Thyroid gland (tissue), 4 donors: ENCODE results near the gene MYOF.

Experiments
- POLR2A ChIP-seq, 2 donors: fragments of 450-650 bp; IDR thresholded peaks; one replicate each; pipeline ENCODE4 v1.6.1; 2017; ENCODE audit warnings: antibody characterized with exemption in 2 of 2, mild to moderate bottlenecking in 2 of 2, moderate library complexity in 1 of 2
- TF ChIP-seq, protein P1 (sequence below), 6 experiments: fragments of 200-600 bp in 3 of 6; fragments of 450-650 bp in 3 of 6; sonication (generic) in 3 of 6; IDR thresholded peaks; one replicate each; pipeline ENCODE4 v1.5.1; 2016 to 2019; ENCODE audit warnings: antibody characterized with exemption in 6 of 6, mild to moderate bottlenecking in 2 of 6, inconsistent platforms in 1 of 6, moderate library complexity in 1 of 6

DNA sequence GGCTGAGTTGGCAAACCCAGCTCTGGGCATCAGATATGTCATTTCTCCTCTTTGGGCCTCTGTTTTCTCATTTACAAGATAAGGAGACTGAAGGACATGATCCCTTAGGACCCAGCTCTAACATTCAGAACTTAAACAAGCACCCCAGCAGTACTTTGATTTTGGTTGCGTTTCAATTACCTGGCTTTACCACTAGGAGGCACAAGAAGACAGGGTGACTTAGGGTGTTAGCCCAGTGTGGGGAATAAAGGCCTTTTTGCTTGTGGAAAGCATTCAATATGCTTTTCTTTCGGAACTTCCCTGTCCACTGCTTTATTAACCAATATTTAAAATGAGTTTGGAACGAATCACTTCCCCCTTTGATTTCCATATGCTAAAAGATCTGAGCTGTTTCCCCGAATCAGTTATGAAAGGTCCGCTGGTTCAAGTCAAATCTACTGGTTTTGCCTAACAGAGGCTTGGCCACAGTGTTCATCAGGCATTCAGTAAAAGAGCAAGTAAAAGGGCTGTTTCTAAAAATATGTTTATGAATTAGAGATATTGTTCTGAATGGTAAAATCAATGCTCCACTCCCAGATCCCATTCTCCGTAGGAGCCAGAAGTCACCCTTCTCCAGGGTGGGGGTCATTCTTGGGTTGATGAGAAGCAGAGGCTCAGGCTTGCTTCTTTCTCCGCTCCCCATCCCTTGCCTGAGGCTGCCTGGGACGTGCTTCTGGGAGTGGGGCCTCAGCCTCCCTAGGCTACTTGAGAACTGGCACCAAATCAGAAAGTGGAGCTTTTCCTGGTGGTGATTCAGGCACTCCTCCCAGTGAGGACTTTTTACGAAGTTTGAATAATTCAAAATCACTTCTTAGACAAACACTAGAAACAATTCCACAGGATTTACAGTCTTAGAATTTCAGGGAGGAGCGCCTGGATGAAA is 105.5 kb downstream of the MYOF start:
- TF ChIP-seq, protein P1, sequence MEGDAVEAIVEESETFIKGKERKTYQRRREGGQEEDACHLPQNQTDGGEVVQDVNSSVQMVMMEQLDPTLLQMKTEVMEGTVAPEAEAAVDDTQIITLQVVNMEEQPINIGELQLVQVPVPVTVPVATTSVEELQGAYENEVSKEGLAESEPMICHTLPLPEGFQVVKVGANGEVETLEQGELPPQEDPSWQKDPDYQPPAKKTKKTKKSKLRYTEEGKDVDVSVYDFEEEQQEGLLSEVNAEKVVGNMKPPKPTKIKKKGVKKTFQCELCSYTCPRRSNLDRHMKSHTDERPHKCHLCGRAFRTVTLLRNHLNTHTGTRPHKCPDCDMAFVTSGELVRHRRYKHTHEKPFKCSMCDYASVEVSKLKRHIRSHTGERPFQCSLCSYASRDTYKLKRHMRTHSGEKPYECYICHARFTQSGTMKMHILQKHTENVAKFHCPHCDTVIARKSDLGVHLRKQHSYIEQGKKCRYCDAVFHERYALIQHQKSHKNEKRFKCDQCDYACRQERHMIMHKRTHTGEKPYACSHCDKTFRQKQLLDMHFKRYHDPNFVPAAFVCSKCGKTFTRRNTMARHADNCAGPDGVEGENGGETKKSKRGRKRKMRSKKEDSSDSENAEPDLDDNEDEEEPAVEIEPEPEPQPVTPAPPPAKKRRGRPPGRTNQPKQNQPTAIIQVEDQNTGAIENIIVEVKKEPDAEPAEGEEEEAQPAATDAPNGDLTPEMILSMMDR (IDR thresholded peaks at IDR 0.05), result peak; percentile 83 to 99 (median 92)
- TF ChIP-seq POLR2A (IDR thresholded peaks at IDR 0.05), result no peak
